GDM1 (cell line): ENCODE results near the gene MANBA.
A peak's percentile ranks its signal among the peaks of the same experiment; 100 is the strongest.

Experiments used
- DNase-seq: peaks from one replicate; lab custom pipeline; 2025; lab: John Stamatoyannopoulos, UW

Gene MANBA

DNA sequence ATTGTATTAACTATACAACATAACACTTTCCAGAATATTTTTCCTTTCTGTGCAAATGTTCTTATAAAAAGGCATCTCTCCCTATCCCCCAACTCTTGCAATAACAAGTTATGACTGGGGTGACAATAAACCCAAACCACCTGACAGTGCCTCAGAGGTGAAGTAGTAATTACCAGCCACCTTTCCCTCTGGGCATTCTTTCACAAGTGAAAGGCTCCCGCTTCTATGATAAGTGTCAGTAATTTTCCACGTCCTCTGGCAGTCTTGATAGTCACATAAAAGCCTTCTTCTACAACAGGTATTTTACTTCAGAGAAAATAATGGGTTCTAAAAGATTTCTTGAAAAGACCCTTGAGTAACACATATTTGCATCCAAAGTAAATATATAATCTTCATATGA is 82.7 kb downstream of the MANBA start:
- no peak for DNase-seq

DNA sequence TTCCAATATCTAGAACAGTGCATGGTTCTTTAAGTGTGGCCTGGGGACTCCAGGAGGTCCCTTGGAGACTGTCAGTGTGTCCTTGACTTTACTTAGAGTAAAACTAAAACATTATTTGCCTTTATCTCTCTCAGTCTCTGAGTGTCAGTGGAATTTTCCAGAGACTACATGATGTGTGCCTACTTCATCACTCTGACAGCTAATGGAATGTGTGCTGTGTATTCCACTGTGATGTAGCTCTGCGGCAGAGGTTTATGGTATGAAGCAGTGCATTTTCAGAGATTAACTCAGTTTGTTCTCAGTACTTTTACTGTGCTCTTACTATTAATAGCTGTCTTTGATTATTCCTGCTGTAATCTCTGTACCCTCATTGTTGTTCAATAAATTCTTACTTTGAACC is 85.6 kb downstream of the MANBA start:
- DNase-seq: no peak

DNA sequence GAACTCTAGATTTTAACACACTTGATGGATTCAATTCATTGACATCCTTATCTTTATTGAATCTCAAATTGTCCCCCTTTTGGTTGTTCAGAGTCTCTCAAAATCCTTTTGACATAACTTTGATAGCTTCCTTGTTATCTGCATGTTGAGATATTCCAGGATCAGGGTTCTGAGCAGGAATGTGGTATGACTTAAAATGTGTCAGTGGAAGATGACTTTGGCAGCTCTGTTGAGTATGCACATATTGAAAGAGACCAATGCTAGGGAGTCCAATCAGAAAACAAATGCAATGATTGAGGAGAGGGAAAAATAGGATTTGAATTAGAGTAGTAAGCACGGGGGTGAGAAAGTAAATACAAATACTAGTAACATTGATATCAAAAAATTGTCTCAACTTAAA is 93.8 kb downstream of the MANBA start:
- DNase-seq: no peak

DNA sequence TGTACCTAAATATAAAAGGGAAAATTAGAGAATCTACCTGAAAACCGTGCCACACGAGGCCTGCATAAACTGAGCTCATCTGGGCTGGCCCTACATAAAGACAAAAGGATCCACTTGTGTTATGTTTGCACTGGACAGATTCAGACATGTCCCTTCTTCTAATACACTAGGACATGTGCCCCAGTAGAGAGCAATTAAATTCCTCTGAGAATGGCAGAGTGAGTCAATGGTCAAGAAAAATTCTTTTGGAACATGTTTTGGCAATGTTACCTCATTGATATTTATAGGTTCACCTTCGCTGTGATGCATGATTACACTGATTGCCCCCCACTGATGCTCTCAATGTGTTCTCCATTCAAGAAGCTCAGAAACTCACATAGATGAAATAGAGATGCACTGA is 95.2 kb downstream of the MANBA start:
- no peak for DNase-seq

DNA sequence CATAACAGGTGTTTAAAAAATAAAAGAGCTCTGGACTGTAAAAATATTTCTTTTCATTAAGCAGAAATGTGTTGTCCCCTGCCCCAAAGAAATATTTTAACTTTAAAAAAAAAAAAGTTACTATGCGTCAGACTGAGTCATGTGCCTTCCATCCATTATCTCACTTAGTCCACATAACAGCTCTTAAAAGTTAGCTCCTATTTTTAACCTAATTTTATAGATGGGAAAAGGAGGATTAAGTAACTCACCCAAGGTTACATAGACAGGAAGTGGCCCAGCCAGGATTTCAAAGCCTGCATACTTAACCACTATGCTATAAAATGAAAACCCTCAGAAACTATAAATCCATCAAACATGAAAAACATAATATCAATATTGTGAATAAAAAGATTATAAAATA is 97.7 kb downstream of the MANBA start:
- DNase-seq: no peak

DNA sequence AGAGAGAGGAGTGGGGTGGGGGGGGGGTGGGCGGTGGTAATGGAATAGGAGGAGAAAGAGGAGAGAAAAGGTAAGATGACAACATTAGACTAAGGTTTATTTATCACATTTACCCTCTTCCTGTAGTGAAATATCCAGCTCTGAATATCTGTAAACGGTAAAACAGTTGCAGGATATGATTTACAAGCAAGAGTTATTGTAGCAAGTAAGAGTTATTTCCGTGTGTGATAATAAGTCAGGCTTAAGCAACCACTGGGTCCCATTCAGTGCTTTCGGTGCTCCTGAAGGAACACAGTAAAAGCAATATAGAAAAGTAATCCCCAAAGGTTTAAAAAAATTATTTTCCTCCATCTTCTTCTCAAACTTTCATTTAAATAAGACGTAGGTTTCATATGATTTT is 103.6 kb downstream of the MANBA start:
- no peak for DNase-seq

DNA sequence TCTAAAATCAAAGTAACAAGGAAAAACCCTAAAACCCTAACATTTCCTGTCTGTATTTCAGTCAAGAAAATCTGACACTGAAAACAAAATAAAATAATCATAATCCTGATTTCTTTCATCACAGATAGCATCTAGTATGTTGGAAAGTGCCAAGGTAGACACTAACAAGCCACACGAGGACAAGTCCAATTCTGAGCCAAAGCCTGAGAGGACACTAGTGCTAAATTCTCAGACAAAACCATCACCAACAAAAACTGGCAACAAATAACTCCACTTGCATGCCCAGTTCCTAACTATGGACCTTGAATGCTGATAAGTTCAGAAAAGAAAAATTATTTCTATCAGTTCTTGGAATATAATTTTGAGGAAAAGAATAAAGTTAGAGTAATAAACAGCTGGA is 113.7 kb downstream of the MANBA start:
- DNase-seq: no peak

DNA sequence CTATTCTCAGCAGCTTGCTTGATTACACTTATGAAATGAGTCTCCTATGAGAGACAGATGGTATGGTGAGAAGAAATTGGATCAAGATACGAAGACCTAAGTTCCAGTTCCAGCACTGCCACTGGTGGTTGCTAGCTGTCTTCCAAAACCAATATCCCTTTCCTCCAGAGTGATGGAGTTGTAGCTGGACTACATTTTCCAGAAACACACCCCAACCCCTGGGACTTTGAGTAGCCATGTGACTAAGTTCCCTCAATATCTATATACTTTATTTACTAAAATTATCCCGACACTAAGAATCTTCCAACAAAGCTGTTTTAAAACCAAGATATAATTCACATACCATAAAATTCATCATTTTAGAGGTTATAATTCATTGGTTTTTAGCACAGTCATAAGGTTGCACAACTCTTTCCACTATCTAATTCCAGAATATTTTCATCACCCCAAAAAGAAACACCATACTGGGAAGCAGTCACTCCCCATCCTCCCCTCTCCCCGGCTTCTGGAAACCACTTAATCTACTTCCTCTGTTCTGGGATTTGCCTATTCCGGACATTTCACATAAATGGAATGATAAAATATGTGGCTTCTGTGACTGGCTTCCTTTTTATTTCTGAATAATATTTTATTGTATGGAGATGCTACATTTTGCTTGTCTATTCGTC is 118.0 kb downstream of the MANBA start:
- no peak for DNase-seq

DNA sequence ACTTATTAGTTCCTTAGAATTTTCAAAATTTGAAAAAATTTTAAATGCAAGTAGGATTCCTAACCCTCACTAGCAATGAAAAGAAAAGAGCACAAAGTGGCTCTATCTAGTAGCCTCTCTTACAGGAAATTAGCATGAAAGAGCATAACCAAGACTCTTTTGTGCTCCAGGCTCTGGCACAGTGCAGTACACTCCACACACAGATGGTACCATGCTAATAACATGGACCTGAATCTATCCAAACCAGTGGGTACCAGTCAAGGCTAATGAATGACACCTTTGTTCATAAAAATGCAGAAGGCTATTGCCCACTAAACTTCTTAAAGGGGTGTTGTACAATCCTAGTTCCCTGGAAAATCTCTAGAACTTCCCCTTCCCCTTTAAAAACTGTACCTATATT is 119.0 kb downstream of the MANBA start:
- no peak for DNase-seq

DNA sequence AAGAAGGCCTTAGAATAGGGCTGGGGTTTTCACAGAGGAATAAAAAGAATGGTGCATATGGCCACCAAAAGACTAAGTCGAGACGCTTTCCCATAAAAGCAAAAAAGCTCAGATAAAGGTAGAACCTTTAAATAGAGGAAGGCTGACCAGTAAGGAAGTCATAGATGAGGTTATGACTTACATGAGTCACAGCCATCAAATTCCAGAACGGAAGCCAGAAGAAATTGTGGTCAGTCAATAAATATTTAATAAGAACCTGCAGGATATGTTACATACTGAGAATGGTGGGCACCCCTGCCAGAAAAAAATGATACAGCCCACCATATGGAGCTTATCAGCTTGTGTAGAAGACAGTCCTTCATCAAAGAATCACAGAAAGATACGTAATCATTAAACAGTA is 120.1 kb downstream of the MANBA start:
- no peak for DNase-seq

DNA sequence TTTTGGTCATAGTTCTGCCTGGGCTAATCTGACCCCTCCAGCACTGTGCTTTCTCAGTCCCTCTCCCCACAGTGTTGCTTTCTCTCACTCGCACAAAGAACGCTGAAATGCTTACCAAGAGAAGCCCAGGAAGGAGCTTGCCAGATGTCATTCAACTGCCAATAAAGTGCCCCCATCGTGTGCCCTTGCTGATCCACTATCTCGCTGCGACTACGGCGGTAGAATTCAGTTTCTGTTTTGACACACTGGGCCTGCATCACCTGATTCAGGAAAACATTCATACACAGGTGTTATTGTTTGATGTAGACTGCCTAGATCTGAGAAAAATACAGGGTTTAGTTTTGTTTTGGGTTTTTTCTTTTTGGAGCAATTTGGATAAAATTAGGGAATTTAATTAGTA is 121.2 kb downstream of the MANBA start:
- no peak for DNase-seq

DNA sequence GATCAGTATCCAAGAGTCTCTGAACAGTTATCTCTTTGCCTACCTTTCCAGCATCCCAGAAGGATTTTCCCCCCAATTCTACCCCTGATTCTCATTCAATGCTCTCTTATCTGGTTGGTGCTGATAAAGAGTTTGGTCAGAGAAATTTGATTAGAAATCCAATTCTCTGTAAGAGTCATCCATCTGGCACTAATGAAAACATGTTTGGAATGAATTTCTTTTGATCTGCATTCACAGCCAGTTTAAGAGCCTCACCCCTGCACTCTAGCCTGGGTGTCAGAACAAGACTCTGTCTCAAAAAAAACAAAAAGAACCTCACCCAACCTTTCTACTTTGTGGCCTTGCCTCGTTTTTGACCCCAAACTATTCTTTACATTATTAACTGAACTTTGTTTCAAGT is 122.1 kb downstream of the MANBA start:
- no peak for DNase-seq

DNA sequence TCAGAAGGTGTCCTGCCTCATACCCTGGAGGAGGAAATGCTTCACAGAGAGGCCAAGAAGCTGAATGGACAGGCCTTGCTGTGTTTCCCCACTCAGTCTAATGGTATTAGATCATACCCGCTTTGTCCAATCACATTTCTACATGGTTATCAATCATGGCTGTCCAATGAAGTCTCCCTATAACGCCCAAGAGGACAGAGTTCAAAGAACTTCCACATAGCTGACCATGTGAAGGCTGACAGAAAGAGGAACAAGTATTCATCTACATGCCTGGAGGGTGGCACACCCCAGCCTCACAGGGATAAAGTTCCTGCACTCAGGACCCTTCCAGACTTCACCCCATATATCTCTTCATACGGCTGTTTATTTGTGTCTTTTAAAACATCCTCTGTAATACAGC is 123.4 kb downstream of the MANBA start:
- no peak for DNase-seq

DNA sequence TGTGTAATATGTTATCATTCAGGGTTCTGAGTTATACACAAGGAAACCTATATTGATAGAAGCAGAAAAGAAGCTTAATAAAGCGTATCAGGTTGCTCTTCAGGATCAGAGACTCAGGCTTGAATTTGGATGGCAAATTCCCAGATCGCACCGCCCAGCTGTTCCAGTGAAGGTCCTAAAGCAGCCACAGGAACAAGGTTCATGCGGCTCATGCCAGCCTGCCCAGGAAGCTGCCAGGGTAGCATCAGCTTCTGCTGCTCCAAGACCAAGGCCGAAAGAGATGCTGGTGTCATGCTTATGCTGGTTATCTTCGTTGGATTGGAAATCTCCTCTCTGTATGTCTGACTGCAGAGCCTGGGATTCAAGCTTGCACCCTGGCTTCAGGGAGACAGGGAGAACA is 127.7 kb downstream of the MANBA start:
- DNase-seq: no peak

DNA sequence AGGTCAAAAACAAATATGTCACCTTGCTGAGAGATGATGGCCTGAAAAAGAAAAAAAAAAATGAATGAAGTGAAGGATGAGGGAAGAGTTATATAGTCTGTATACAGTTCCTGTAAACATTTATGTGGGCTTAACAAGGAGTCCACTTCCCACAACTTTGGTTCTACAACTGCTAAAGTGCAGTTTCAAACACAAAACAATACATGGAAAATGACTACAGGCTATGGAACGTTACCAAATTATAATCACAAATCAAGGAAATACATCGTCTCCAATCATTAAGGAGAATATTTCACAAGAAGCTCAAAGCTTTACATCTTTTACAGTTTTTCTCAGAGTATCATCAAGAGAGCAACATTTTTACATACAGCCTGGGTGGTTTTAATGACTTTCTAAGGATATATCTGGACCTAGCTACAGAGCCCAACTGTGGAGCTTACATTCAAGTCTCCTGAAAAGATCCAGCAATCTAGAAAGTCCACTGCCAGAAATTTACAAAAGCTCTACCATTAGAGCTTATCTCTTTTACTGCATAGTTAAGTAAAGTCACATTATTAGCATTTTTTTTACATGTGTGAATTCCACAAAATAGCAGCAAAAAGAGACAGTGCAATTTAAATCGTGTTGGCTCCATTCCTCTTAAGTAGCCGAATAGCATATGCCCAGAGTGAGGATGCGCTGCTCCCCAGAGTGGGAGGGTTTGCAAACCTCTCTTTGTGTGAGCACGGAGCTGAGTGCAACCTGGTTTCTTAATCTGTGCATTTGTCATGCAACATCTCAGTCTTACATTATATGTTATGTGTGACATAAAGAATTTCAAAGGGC is 128.3 kb downstream of the MANBA start:
- DNase-seq: no peak

DNA sequence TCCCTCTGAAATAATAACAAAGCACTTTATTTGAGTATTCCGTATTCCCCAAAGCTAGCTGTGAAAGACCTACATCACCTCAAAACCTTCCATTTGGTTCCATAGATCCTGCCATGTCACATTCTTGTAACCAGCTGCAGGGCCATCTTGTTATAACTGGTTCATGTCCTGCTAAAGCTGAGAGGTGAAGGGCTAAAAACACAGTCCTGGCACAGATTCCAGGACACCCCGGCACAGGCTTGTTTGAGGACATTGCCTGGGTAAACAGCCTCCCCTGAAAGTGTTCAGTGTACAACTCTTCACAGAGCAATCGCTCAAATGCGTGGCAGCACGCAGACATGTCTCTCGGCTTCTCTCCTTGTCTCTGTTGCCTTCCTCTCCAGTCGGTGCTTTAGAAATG is 129.2 kb downstream of the MANBA start:
- DNase-seq: no peak

DNA sequence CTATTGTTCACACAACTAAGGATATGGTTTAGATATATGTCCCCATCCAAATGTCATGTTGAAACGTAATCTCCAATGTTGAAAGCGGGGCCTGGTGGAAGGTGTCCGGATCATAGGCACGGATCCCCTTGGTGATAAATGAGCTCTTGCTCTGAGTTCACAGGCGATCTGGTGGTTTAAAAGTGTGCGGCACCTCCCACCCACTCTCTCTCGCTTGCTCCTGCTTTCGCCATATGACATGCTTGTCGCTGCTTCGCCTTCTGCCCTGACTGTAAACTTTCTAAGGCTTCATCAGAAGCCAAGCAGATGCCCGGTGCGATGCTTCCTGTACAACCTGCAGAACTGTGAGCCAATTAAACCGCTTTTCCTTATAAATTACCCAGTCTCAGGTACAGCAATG is 131.1 kb downstream of the MANBA start:
- DNase-seq: no peak

DNA sequence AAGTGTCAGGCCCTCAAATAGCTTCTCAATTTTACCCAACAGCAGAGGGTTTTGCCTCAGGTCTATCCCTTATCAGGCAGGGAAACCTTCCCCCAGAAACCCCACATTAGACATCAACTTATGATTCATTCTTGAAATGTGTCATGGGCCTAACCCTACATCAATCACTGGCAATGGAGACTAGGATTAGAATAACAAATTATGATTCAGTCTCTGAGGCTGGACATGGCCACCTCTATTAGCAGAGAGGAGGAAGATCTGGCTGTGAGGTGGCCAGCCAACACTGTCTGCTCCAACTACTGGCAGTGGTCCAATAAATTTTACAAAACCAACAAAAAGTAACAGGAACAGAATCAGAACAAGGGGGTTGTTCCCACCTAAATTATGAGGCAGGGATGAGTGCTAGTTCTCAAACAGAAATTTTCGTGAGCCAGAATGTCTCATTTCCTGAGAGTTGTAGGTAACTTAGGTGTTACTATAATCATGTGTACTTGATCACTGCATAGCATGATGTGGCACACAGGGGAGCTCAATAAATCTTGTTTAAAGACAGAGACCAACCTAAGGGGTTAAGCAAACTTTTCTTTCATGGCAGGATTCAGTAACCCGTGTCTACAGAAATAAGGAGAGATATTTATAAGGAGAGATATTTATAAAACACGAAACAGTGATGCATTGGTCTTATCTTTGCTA is 132.8 kb downstream of the MANBA start:
- no peak for DNase-seq

DNA sequence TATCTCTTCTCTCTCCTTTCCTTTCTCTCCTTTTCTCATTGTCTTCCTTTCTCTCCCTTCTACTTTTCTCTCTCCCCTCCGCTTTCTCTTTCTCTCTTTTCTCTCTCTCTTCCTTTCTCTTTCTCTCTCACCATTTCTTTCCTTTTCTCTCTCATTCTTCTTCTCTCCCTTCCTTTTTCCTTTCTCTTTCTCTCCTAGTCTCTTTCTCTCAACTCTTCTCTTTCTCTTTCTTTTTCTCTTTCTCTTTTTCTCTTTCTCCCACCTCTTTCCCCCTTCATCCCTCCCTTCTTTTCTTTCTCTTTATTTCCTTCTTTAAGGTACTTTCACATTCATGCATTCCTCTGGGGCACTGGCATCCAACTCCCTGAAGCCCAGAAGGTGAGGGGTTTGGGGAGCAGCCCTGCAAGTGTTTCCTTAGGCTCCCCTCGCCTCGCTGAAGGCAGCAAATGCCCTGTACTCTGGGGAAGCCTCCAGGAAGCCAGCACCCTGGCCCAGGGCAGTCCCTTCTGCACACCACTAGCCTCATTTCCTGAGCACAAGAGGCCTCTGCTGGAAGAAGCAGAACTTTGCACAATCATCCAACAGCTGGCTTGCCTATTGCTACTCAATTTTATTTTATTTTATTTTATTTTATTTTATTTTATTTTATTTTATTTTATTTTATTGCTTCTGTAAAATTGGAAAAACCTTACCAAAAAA is 135.4 kb downstream of the MANBA start:
- DNase-seq: peak; percentile 57

DNA sequence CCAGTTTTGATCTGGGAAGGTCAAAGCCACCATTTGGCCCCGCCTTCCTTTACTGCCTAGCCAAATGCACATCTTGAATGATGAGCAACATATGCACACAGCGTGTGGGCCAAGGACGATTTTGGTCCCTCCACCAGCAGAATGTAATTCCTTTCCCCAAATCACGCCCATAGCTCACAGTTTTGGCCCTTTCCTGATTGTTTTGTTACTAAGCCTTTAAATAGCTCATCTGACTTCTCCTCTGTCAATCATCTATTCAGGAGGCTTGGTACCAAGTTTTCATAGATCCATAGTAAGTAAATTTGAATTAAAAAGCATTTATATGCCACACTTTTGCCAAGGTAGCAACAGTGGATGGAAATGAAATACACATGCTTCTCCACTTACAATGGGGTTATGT is 136.3 kb downstream of the MANBA start:
- no peak for DNase-seq

DNA sequence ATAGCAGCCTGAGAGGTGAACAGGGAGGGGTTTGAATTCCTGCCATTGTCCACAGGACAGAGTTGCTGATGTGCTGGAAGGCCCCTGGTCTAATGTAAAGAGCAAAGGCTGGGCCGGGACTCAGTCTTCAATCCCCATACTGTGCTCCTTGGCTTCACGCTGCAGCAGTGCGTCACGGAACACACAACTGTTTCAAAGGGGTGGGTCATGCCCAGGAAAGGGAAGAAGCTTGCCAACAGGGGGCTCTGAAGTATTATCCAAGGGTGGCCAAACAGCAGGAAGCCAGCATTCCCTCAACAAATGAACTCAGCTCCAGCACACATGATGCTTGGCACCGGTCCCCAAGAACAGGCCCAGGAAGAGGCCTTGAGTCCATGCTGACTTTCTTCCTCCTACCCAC is 137.1 kb downstream of the MANBA start:
- DNase-seq: no peak

DNA sequence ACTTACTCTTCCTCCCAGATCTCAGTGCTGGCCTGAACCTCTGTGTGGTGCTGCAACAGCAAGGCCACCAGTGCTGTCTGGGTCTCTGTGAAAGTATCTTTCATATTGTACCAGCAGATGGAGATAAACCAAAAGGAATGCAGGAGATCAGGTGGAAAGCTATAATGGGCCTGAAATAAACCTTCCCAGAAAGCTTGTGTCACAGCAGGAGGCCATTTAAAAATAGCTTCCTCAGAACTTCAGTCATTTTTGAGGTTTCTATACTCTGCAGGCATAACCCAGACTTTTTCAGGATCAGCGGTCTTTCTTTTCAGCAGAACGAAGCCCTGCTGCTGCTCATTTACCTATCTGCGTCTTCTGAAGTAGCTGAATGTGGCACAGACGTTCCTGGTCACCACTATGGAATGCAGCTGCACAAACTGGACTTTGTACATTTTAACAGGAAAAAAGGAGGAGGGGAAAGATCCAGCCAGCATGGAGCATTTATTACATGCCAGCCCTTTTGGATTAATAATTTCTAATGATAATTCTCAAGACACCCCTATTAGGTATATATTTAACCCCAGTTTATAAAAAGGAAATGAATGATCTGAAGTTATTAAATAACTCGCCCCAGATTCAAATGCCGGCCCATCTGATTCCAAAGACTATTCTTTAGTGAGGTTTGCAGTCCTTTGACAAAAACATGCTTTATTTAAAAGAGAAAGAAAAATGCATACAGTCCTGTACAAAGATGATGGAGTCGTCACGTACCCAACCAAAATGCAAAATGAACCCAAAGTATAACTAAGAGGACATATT is 139.9 kb downstream of the MANBA start:
- DNase-seq: no peak
